GM18505 (cell line): ENCODE results near the gene PARP8.

Source experiments
- ATAC-seq: cut with Tn5 transposase; IDR thresholded peaks from one replicate; pipeline ENCODE4 v1.9.1; 2021; ENCODE audit not compliant: unreplicated experiment
- POLR2A ChIP-seq: IDR thresholded peaks from 4 replicates; pipeline ENCODE4 v1.6.1; 2011; ENCODE audit warnings: borderline replicate concordance; ENCODE audit not compliant: insufficient read depth, insufficient read length; ENCODE audit errors: extremely low read depth

The PARP8 gene

DNA sequence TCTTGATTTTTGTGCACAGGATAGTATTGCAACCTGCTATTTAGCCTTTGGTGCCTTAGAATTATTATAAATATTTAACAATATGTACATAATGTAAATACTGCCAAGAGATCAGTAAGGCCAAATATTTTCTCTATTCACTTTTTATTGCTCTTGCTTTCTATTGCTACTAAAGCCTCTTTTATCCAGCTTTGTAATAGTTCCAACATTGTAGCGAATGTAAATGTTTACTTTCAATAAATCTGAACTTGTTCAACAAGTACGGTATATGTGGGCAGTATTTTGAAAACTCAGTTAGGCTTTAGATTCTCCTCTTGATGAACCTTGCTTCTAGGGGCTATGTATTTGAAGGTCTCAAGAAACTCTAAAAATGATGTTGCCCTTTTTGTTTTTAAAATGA lies 179.8 kb downstream of the PARP8 start:
- no peak for ATAC-seq
- no peak for TF ChIP-seq POLR2A

DNA sequence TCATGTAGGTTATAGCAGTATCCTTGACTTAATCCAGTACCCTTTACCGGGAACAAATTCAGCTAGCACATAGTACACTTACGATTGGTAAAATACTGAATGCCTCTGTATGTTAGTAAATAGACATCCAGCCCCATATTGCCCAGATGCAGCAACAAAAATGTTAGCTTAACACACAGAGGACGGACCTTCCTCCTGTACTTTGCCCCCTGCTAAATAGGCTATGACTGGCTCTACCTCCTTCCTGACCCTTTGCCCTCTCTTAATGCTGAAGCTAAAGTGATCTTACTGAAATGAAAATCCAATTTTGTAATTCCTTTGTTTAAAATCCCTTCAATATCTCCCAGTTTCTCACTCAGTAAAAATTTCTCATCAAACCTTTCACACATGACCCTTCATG lies 183.1 kb downstream of the PARP8 start:
- TF ChIP-seq POLR2A = no peak
- no peak for ATAC-seq

DNA sequence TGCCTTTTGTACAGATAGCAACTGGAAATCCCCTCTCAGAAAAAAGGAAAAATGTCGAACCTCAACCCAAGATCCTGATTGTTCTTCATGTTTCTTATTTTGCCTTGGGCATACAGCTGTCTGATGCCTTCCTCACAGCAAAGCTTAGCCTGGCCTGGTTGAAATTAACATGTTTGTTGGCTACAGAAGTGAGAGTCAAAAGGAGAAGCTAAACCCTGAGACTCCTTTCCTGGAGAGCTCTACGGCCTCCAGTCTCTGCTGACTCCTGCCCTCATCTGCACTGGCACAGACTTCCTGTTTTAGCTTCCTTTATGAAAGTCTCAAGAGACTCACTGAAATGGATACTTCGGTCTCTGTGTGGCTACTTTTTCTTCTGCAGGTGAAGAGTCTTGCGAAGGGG lies 186.7 kb downstream of the PARP8 start:
- peak; percentile 73 for ATAC-seq
- no peak for TF ChIP-seq POLR2A

DNA sequence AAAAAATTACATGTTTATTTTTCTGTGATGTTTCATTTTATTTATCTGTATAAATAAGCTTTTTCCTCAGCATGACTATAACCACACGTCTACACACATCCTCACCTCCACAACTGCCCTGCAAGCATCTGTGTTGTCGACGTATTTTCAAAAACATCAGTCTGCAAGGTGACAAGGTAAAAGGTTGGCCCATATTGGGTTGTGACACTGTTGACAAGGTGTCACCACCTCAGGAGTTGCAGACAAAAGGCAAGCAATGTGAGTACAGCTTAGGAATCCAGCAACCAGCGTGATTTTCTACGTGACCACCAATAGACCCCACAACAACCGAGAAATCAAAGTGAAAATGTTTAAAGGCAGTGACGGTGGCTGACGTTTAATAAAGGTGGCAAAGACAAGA lies 187.6 kb downstream of the PARP8 start:
- no peak for ATAC-seq
- TF ChIP-seq POLR2A = no peak

DNA sequence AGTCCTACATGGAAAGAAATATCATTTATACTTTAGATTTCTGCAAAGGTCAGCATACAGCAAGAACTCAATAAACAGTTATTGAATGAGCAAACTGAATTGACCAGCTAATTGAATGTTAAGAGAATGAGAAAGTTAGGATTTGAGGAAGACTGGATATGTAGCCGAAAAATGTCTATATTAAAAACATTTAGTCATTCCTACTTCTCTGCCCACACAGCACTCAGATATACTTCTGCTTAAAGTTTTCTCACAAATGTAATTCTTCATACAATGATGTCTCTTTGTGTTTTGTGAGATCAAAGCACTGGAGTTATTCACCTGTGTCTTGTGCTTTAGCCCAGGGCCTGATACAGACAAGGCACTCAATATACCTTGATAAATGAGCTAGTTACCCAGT lies 188.6 kb downstream of the PARP8 start:
- no peak for TF ChIP-seq POLR2A
- ATAC-seq = no peak

DNA sequence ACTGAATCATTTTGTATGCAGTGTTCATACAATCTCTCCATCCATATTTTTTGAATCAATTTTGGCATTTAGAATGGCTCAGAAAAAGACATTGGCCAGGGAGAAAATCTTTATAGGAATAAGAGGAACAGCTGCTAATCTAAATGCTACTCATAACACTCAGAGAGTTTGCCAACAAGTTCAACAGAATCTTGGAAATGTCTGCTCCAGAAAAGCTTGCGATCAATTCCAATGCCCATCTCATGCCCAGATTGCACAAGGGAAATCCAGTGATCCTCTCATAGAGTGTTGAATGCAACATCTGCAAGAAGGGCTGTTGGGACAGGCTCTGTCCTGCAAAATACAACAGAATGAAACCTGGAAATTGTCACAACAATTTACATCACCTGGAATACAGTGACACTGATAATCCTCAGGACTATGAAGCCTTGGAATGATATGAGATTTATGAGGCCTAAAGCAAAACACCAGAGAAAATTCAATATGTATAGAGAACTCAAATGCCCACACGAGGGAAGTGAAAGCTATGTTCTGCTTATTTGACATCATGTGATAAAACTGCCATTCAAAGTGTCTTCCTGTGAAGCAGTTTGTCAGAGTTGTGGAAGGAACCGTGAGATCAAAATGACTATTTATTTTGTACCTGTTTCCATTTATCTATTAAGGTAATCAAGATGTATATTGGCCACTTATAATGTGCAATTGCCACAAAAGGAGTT lies 190.1 kb downstream of the PARP8 start:
- TF ChIP-seq POLR2A = no peak

DNA sequence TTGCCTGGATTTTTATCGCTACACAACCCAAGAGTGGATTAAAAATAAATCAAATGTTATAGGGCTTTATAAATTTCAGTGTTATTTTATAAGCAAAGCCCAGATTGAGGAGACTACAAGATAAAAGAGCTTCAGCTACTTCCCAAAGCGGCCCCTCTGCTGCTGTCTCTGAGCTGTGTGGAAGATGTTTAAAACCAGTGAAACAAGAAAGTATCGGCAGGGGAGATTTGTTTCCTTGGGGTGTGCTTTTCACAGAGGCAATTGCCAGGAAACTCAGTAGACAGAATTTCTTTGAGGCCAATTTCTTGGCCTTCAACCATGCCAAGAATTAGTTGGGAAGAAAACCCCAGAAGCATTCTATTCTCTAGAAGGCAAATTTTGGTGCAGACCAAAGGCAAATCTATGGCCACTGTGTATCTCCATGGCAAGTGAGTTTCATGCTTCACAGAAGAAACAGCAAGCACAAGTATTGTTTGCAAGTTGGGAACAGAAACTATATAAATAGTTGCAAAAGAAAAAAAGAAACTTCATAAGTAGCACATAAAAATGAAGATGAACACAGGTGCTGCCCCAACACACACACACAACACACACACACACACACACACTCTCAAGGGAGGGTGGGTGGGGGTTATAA lies 197.2 kb downstream of the PARP8 start:
- TF ChIP-seq POLR2A = no peak

More for the DNA sequence above, 190.1 kb downstream of the PARP8 start:
- peak; percentile 80 for ATAC-seq

DNA sequence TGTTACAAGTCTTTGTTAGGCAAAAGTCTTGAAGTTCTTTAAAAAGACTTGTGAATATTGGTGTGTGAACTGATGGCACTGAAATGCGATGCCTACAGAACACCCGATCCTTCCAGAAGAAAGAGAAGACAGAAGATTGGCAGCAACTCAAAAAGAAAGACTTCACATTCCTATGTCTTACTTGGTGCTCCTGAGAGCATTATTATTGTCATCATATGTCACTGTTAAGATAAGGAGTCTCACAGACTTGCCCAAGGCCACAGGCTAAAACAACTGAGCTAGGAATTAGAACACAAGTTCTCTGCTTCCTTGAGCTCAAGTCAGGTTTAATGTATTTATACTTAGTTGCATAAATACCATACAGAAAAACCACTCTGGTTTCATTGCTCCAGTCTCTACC lies 198.0 kb downstream of the PARP8 start:
- TF ChIP-seq POLR2A = no peak
- ATAC-seq = no peak

More for the DNA sequence above, 197.2 kb downstream of the PARP8 start:
- no peak for ATAC-seq

DNA sequence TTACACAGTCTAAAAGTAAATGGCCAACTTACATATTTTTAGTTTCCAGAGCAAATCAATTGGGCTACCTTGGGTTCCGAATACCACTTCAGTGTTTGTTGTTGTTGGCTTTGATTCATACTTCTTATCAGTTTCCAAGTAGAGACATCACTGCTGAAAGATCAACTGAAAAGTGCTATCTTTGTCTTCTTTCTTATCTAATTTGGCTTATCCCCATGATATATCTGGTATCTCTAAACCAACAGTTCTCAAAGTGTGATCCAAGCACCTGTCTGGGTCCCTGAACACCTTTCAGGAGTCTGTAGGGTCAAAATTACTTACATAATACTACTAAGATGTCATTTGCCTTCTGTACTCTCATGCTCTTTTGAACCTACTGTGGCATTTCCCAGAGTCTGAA lies 200.0 kb downstream of the PARP8 start:
- no peak for ATAC-seq
- TF ChIP-seq POLR2A = no peak

DNA sequence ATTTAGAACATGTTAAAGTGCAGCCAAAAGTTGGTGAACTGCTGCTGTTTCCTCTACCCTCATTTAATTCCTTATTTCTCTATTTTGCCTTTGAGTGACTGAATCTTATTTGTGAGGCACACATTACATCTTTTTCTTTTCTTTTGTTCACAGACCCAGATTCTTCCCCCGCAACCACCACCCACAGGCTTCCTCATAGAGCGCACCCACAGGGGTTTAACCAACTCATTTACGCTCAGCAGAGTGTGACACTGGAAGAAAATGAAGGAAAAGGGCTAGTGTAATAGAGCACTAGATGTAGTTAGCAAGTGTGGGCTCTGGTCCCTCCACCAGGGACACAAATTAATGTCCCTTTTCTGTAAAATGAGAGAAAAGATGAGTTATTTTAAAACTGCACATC lies 200.7 kb downstream of the PARP8 start:
- TF ChIP-seq POLR2A = no peak
- ATAC-seq = no peak

DNA sequence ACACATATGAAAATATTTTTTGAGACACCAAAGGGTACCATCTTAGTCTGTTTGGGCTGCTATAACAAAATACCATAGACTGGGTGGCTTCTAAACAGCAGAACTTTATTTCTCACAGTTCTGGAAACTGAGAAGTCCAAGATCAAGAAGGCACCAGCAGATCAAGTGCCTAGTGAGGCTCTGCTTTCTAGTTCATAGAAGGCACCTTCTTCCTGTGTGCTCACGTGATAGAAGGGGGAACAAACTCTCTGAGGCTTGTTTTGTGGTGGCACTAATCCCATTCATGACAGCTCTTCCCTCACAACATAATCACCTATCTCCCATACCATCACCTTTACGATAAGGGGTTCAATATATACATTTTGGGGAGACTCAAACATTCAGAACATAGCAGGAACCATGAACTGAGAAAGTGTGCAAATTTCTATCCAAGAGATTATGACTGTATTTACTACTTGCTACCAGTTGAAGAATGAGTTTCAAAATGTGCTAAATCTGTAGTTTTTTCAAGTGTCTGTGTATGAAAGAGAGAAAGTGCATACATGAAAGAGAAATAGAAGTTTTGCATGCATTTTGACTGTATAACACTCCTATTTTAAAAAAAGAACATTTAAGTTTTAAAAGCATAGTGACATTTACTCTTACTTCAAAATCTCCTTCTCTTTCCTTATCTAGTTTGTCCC lies 207.3 kb downstream of the PARP8 start:
- ATAC-seq = no peak

DNA sequence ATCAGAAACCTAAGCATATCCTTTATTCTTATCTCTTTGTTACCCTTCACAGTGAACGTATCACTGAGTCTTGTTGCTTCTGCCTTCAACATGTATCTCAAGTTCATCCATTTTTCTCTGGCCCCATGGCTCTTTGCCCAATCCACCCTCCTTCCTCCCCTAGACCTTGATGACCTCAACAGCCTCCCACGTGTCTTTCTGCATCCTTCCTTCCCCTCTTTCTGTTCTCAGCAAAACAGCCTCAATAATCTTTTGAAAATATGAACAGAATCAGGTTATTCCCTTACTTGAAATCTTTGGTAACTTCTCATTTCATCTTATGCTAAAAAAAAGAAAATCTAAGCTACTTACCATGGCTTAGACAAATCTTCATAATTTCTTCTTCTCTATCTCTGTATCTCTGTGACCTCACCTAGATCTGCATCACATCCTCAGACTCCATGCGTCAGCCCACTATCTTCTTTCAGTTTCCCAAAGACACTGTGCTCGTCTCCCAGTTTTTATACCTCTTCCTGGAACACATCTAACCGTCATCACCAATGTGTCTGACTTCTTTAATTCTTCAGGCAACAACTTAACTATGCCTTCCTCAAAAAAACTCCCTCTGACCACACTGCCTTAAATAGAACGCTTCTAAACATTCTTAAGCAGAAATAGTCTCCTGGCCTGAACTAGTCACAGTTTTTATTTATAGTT lies 208.0 kb downstream of the PARP8 start:
- no peak for ATAC-seq

More for the DNA sequence above, 207.3 kb downstream of the PARP8 start:
- TF ChIP-seq POLR2A = no peak

DNA sequence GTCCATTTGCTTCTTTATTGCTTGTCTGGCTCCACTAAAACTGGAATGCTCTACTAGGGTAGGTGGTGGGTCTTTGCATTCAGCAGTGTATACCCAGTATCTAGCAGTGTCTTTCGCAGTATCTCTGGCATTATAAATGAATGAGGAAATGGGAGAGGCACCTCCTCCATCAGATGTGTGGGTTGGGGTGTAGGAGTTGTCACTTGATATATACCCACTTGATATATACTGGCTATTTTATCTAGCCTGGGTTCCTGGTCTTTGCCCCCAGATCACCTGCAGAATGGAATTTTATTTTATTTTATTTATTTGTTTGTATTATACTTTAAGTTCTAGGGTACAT lies 208.5 kb downstream of the PARP8 start:
- no peak for ATAC-seq
- no peak for TF ChIP-seq POLR2A

More for the DNA sequence above, 208.0 kb downstream of the PARP8 start:
- TF ChIP-seq POLR2A = no peak

DNA sequence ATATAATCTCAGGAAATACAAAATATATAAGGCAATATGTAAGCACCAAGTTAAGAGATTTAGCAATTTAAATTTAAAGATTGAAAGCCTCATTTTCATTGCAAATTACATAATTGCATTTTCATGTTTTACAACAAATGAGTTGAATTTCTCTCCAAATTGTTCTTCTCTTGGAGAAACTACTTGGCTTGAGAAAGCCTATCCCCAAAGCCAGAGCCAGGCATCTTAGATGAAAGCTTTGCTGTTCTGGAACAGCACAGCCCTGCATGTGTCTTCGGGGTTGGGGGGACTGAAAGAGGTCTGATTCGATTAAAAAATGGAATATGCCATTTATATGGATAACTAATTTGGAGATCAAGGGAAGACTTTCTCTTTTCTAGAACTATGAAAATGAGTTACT lies 212.0 kb downstream of the PARP8 start:
- ATAC-seq = no peak
- no peak for TF ChIP-seq POLR2A

DNA sequence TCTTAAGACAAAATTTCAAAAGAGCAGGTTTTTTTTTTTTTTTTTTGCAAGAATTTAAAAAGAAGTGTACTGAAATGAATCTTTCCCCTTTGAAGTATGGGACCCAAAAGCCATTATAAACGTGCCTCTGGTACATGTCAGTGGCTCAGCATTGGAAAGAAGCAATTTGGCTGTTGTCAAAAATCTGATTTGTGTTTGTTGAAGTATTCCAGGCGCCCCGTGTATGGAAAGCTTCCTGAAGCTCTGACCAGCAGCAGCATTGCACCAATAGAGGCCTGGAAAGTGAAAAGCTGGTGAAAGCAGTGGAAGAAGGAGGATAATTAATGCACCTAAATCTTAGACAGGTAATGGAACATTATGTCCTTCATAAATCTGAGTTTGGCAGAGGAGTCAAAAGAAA lies 215.0 kb downstream of the PARP8 start:
- no peak for ATAC-seq
- no peak for TF ChIP-seq POLR2A
